CD14-positive monocyte (primary cell): Measurements from ENCODE around the gene KMT2E. TPM values are rescaled to one million over a fixed set of nuclear protein-coding genes. Genes with fewer than 3 reads are reported as not detected.
A peak's percentile ranks its signal among the peaks of the same experiment; 100 is the strongest.

Experiments
- DNase-seq, 3 donors: peaks; one replicate each; pipeline ENCODE4 v3.0.0-alpha.2; 2011 to 2022
- H2AFZ ChIP-seq: 2 replicates; pipeline ENCODE4 v1.6.0; 2012; ENCODE audit warnings: mild to moderate bottlenecking, low read depth, low read length, inconsistent platforms; ENCODE audit not compliant: insufficient read depth, poor library complexity, severe bottlenecking
- H3K27ac ChIP-seq, 2 donors: 1 replicate in 1 of 2; 2 replicates in 1 of 2; pipeline ENCODE4 v1.5.1; 2012 to 2013; ENCODE audit warnings: low read length in 2 of 2, control low read depth in 1 of 2, inconsistent platforms in 1 of 2, low read depth in 1 of 2, mild to moderate bottlenecking in 1 of 2
- H3K27me3 ChIP-seq, 2 donors: one replicate each; pipeline versions ENCODE4 v1.6.0 to v1.6.1; 2011 to 2013; ENCODE audit warnings: low read length in 2 of 2; ENCODE audit not compliant: control insufficient read depth in 2 of 2, insufficient read depth in 2 of 2
- H3K36me3 ChIP-seq, 2 donors: replicated peaks in 1 of 2; 1 replicate in 1 of 2; 2 replicates in 1 of 2; pipeline versions ENCODE4 v1.5.1 to v1.6.1; 2012 to 2013; ENCODE audit warnings: low read length in 2 of 2, control low read depth in 1 of 2, inconsistent platforms in 1 of 2, mild to moderate bottlenecking in 1 of 2; ENCODE audit not compliant: insufficient read depth in 2 of 2, control insufficient read depth in 1 of 2
- H3K4me1 ChIP-seq, 2 donors: 1 replicate in 1 of 2; 2 replicates in 1 of 2; pipeline versions ENCODE4 v1.5.1 to v1.6.1; 2012 to 2013; ENCODE audit warnings: low read length in 2 of 2, control low read depth in 1 of 2, inconsistent platforms in 1 of 2, mild to moderate bottlenecking in 1 of 2, moderate library complexity in 1 of 2; ENCODE audit not compliant: insufficient read depth in 2 of 2, control insufficient read depth in 1 of 2
- H3K4me2 ChIP-seq: replicated peaks from 2 replicates; pipeline ENCODE3; 2012; ENCODE audit warnings: low read length, moderate library complexity, mild to moderate bottlenecking; ENCODE audit not compliant: poor library complexity, severe bottlenecking; ENCODE audit errors: extremely low read depth
- H3K4me3 ChIP-seq, 3 experiments: fragments of 200-600 bp in 1 of 3; sonication (generic) in 1 of 3; replicated peaks in 1 of 3; 1 replicate in 2 of 3; 2 replicates in 1 of 3; pipeline ENCODE4 v1.5.1; 2011 to 2013; ENCODE audit warnings: low read length in 3 of 3, mild to moderate bottlenecking in 3 of 3, control low read depth in 2 of 3, low read depth in 2 of 3, inconsistent platforms in 1 of 3, moderate library complexity in 1 of 3
- H3K79me2 ChIP-seq: 2 replicates; pipeline ENCODE4 v1.6.0; 2012; ENCODE audit warnings: mild to moderate bottlenecking, control low read depth, inconsistent platforms, low read length, moderate library complexity; ENCODE audit not compliant: insufficient read depth
- H3K9ac ChIP-seq: 2 replicates; pipeline ENCODE4 v1.6.0; 2017; ENCODE audit warnings: low read length, mild to moderate bottlenecking; ENCODE audit not compliant: insufficient read depth, poor library complexity, severe bottlenecking
- H3K9me3 ChIP-seq, 2 donors: replicated peaks in 1 of 2; 1 replicate in 1 of 2; 2 replicates in 1 of 2; pipeline versions ENCODE4 v1.5.1 to v1.6.1; 2012 to 2013; ENCODE audit warnings: low read length in 2 of 2, control low read depth in 1 of 2; ENCODE audit not compliant: control insufficient read depth in 1 of 2, insufficient read depth in 1 of 2
- H4K20me1 ChIP-seq: 2 replicates; pipeline ENCODE4 v1.6.0; 2012; ENCODE audit warnings: mild to moderate bottlenecking, low read length, control low read depth, moderate library complexity; ENCODE audit not compliant: insufficient read depth
- H3K27ac Mint-ChIP-seq, 7 donors: one replicate each; pipeline ENCODE4 v1.8.0; 2020; ENCODE audit warnings: mild to moderate bottlenecking in 7 of 7, mixed read lengths in 7 of 7, moderate library complexity in 6 of 7, inconsistent platforms in 2 of 7
- H3K27me3 Mint-ChIP-seq, 3 donors: one replicate each; pipeline ENCODE4 v1.8.0; 2021 to 2022; ENCODE audit warnings: low read depth in 3 of 3, mild to moderate bottlenecking in 3 of 3, mixed read lengths in 3 of 3, moderate library complexity in 3 of 3, inconsistent platforms in 1 of 3
- H3K36me3 Mint-ChIP-seq, 2 donors: one replicate each; pipeline ENCODE4 v1.8.0; 2020; ENCODE audit warnings: mixed read lengths in 2 of 2, inconsistent platforms in 1 of 2, mild to moderate bottlenecking in 1 of 2
- H3K4me1 Mint-ChIP-seq: one replicate; pipeline ENCODE4 v1.8.0; 2020; ENCODE audit warnings: mild to moderate bottlenecking, mixed read lengths
- H3K4me3 Mint-ChIP-seq, 2 donors: one replicate each; pipeline ENCODE4 v1.8.0; 2020; ENCODE audit warnings: mild to moderate bottlenecking in 2 of 2, mixed read lengths in 2 of 2, moderate library complexity in 1 of 2
- H3K9me3 Mint-ChIP-seq, 7 donors: one replicate each; pipeline ENCODE4 v1.8.0; 2020 to 2022; ENCODE audit warnings: mixed read lengths in 7 of 7, mild to moderate bottlenecking in 6 of 7, moderate library complexity in 6 of 7, inconsistent platforms in 2 of 7
- WGBS: methylation state at CpG from one replicate; pipeline ENCODE4 v1.1.5; 2013; ENCODE audit warnings: missing lambda C conversion rate; ENCODE audit not compliant: insufficient coverage; 5-methylcytosine and 5-hydroxymethylcytosine counted together
- intact Hi-C, 2 donors: fragments of 100-400 bp; cut with micrococcal nuclease; formaldehyde crosslinking; loops; one replicate each; pipeline versions ENCODE4 v1.15.0 to v1.15.1; 2023
- polyA plus RNA-seq, 3 donors: library from polyadenylated mRNA; depleted of rRNA in 1 of 3; unstranded in 2 of 3; stranded (reverse) in 1 of 3; fragments of 300-500 nt in 2 of 3; fragments of >200 nt in 1 of 3; fragmentation: Illumina TruSeq in 2 of 3; gene quantifications; 1 replicate in 2 of 3; 2 replicates in 1 of 3; pipeline ENCODE4 v1.2.3, GENCODE V29; 2012 to 2021
- TF ChIP-seq, protein P1 (sequence below): fragments of 200-600 bp; IDR thresholded peaks from one replicate; pipeline ENCODE4 v1.8.0; 2022; ENCODE audit warnings: antibody characterized with exemption, mild to moderate bottlenecking

KMT2E gene
- polyA plus RNA-seq, 3 donors: 21.5 to 58.0 (median 33.1) TPM

DNA sequence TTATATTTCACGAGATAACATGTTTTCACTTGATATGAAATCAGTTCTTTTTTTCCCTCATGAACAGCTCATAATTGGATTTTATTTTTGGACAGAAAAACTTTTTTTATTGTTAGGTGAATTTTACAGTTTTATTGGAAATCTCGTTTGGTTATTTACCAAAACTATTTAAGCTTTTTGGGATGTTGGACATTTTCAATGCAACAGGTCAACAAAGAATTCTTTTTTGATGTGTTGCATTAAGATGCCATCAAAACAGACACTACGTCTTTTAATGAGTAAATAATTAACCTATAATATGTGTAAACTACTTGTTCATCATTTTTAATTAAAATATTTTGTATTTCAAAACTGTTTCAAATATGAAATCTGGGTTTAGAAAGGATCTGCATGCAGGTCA, 5.3 kb downstream of the KMT2E start:
- Histone ChIP-seq H3K4me3 (no peak overlapping the region), H3K9ac (no peak overlapping the region), H4K20me1 (peaks cover 77% of the 10 kb centered on the region), H2AFZ (no peak overlapping the region), H3K27me3 (no peaks in the 10 kb centered on the region), H3K27ac (no peak overlapping the region), H3K4me1 (peaks cover 58 to 87% of the 10 kb centered on the region in 2 donors), H3K79me2 (peaks cover 100% of the 10 kb centered on the region), H3K9me3 (no peaks in the 10 kb centered on the region), H3K36me3 (no peaks in the 10 kb centered on the region), H3K4me2 (no peak overlapping the region)
- intact Hi-C loops: loop anchor here in 1 of 2 donors (10.0 kb wide), 1 partner anchor 74 kb away; no protein-coding TSS in a partner anchor
- Mint-ChIP-seq H3K36me3 (peaks cover 0 to 3% of the 10 kb centered on the region in 2 donors), H3K27ac (peak overlapping the region in 2 of 7 donors; percentile 64 to 84), H3K9me3 (peaks cover 0 to 2% (median 0%) of the 10 kb centered on the region in 7 donors), H3K4me3 (no peak overlapping the region), H3K4me1 (peaks cover 63% of the 10 kb centered on the region), H3K27me3 (peaks cover 0 to 2% (median 0%) of the 10 kb centered on the region in 3 donors)
- TF ChIP-seq, protein P1, sequence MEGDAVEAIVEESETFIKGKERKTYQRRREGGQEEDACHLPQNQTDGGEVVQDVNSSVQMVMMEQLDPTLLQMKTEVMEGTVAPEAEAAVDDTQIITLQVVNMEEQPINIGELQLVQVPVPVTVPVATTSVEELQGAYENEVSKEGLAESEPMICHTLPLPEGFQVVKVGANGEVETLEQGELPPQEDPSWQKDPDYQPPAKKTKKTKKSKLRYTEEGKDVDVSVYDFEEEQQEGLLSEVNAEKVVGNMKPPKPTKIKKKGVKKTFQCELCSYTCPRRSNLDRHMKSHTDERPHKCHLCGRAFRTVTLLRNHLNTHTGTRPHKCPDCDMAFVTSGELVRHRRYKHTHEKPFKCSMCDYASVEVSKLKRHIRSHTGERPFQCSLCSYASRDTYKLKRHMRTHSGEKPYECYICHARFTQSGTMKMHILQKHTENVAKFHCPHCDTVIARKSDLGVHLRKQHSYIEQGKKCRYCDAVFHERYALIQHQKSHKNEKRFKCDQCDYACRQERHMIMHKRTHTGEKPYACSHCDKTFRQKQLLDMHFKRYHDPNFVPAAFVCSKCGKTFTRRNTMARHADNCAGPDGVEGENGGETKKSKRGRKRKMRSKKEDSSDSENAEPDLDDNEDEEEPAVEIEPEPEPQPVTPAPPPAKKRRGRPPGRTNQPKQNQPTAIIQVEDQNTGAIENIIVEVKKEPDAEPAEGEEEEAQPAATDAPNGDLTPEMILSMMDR: no peak
- DNase-seq: no peak
- WGBS: no CpG with 5 or more reads among the region's 3 CpGs

- intact Hi-C loops: no loop called here
- Histone ChIP-seq H3K4me1 (peaks cover 61 to 98% of the 10 kb centered on the region in 2 donors), H3K9ac (no peak overlapping the region), H3K27ac (peak overlapping the region in 1 of 2 donors; percentile 58), H3K4me3 (peak overlapping the region in 1 of 3 experiments; percentile 52), H3K79me2 (peaks cover 100% of the 10 kb centered on the region), H3K4me2 (peak overlapping the region; percentile 65), H4K20me1 (peaks cover 84% of the 10 kb centered on the region), H3K9me3 (no peaks in the 10 kb centered on the region), H2AFZ (no peak overlapping the region), H3K36me3 (no peaks in the 10 kb centered on the region), H3K27me3 (no peaks in the 10 kb centered on the region)
- DNase-seq: peak; percentile 33 to 75 (median 65)
- Mint-ChIP-seq H3K9me3 (no peaks in the 10 kb centered on the region), H3K4me1 (peaks cover 76% of the 10 kb centered on the region), H3K27ac (peak overlapping the region; percentile 72 to 88 (median 81)), H3K27me3 (peaks cover 0 to 2% (median 0%) of the 10 kb centered on the region in 3 donors), H3K4me3 (peak overlapping the region in 1 of 2 donors; percentile 26), H3K36me3 (peaks cover 0 to 2% of the 10 kb centered on the region in 2 donors)
- TF ChIP-seq, protein P1: no peak
- 40% methylated on average over 1 of the region's 3 CpGs for WGBS
Observed at GRCh38 chr7:105020926-105021325, 6.9 kb downstream of the KMT2E start.
